ENCODE results near the gene FBXW7.

GRCh38 chr4:152479428-152480026 lies 56.4 kb downstream of the FBXW7 start:
- no peak for TF ChIP-seq POLR2A (IDR thresholded peaks at IDR 0.05)
- no peak for TF ChIP-seq CTCF (IDR thresholded peaks at IDR 0.05)

Measured in body of pancreas (tissue), 4 donors.